ENCODE measurements around the gene HACE1. TPM values are rescaled to one million over a fixed set of nuclear protein-coding genes. Genes with fewer than 3 reads are reported as not detected.

HACE1 gene
- total and polyA plus RNA-seq, 3 donors from 2014 or later: 33.2 to 44.8 (median 37.4) TPM

DNA sequence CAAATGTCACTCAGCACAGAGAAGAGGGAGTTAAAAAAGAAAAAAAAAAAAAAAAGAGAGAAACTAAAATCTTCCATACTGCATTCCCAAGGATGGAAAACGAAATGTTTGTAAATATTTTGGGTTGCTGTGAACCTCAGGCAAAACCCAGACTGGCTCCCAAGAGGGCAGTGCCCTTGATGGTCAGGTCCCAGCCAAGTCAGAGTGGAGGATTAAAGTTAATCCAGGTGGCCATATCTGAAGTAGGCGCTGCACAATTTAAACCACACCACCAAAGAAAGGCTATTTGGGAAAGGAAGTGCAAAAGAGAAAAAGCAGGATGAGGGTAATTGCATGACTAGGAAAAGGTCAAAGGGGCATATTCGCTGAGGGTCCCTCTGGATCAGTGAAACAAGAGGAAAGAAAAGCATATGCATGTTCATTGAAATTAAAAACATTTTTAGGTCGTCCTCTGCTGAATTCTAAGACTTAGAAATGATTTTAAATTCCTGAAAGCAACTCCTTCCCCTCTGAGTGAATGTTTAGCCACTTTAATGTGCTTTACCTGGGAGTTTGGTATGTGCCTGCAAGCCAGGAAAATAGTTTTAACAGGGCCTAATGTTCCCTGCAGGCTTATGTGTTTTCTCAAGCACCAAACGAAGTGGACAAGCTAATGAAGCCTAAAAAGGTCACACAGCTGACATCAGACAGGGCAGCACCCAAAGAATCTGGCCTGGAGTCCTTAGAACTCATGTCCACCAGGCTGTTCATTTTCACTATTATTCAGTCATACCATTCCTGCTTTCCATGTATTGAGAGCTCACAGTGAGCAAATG is 159.1 kb downstream of the HACE1 start:
- intact Hi-C loops (cut with DNase I; ENCODE audit: low total_unique reads): no loop called here
- DNase-seq: no peak
- 69 to 70% methylated on average over 5 of the region's 5 CpGs for WGBS, 2 donors
- Histone ChIP-seq H3K9me3 (no peaks in the 10 kb centered on the region), H3K27ac (no peak overlapping the region), H3K4me1 (no peaks in the 10 kb centered on the region), H3K4me3 (no peak overlapping the region), H3K27me3 (no peaks in the 10 kb centered on the region), H3K36me3 (ENCODE audit: low read depth, missing control alignments) (no peaks in the 10 kb centered on the region)
- TF ChIP-seq, protein P1, sequence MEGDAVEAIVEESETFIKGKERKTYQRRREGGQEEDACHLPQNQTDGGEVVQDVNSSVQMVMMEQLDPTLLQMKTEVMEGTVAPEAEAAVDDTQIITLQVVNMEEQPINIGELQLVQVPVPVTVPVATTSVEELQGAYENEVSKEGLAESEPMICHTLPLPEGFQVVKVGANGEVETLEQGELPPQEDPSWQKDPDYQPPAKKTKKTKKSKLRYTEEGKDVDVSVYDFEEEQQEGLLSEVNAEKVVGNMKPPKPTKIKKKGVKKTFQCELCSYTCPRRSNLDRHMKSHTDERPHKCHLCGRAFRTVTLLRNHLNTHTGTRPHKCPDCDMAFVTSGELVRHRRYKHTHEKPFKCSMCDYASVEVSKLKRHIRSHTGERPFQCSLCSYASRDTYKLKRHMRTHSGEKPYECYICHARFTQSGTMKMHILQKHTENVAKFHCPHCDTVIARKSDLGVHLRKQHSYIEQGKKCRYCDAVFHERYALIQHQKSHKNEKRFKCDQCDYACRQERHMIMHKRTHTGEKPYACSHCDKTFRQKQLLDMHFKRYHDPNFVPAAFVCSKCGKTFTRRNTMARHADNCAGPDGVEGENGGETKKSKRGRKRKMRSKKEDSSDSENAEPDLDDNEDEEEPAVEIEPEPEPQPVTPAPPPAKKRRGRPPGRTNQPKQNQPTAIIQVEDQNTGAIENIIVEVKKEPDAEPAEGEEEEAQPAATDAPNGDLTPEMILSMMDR (IDR thresholded peaks at IDR 0.05): no peak

DNA sequence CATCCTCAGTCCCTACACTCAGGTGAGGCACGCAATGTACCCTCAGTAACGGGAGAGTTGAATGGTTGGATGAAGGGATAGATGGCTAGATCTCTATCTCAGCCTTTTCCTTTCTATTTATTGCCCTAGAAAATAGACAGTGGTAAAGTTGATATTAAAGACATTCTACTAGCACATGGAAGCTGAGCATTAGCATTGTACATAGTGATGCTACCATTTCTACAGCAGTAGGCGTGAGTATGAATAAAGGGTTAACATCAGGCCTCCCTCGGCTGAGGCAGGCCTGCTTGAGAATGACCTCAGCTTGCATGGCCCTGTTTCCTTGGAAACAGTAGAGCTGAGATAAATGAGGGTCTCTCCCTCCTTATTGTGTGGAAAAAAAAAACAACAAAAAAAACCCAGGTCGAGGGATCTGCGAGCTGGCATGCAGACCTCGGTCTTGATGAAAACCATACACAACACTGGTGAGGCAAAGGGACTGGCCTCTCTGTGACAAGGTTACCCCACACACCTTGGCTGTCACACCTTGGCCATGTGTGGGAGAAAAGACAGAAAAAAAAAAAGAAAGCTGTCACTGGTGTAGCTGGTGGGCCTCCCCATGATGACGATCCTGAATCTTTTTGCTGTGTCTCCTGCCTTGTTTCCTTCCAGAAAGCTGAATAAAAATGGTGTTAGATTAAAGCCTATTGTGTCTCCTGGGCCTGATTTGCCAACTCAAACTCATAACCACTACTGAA is 160.0 kb downstream of the HACE1 start:
- no peaks in the 10 kb centered on the region for H3K27me3 ChIP-seq
- TF ChIP-seq, protein P1 (IDR thresholded peaks at IDR 0.05): no peak
- no peak for TF ChIP-seq POLR2A (IDR thresholded peaks at IDR 0.05)
- intact Hi-C loops (cut with DNase I; ENCODE audit: low total_unique reads): no loop called here
- no peak overlapping the region for H3K4me3 ChIP-seq
- no peak overlapping the region for H3K27ac ChIP-seq
- H3K9me3 ChIP-seq: no peaks in the 10 kb centered on the region
- no peaks in the 10 kb centered on the region for H3K36me3 ChIP-seq (ENCODE audit: low read depth, missing control alignments)
- H3K4me1 ChIP-seq: no peaks in the 10 kb centered on the region
- no peak for DNase-seq
- 75 to 81% methylated on average over 8 of the region's 8 CpGs for WGBS, 2 donors

DNA sequence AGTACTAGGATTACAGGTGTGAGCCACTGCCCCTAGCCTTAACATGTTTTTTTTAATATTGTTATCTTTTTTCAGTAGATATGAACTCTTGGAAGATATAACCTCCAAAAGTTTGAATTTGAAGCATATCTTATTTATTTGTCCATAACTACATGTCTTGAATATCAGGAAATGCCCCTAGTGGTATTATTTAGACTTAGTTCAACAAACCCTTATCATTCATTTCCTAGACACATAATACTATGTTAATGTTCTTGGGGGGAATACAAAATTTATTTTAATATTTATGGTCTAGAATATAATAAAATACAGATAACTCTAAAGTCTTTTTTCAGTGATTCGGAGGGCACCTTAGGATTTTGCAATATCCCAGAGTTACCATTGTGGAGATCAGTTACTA is 160.7 kb downstream of the HACE1 start:
- H3K4me3 ChIP-seq: no peak overlapping the region
- no peaks in the 10 kb centered on the region for H3K4me1 ChIP-seq
- intact Hi-C loops (cut with DNase I; ENCODE audit: low total_unique reads): no loop called here
- no peak overlapping the region for H3K27ac ChIP-seq
- no peaks in the 10 kb centered on the region for H3K27me3 ChIP-seq
- 95 to 100% methylated on average over 1 of the region's 1 CpG for WGBS, 2 donors
- no peak for TF ChIP-seq POLR2A (IDR thresholded peaks at IDR 0.05)
- TF ChIP-seq, protein P1 (IDR thresholded peaks at IDR 0.05): no peak
- no peaks in the 10 kb centered on the region for H3K36me3 ChIP-seq (ENCODE audit: low read depth, missing control alignments)
- H3K9me3 ChIP-seq: no peaks in the 10 kb centered on the region
- DNase-seq: no peak

DNA sequence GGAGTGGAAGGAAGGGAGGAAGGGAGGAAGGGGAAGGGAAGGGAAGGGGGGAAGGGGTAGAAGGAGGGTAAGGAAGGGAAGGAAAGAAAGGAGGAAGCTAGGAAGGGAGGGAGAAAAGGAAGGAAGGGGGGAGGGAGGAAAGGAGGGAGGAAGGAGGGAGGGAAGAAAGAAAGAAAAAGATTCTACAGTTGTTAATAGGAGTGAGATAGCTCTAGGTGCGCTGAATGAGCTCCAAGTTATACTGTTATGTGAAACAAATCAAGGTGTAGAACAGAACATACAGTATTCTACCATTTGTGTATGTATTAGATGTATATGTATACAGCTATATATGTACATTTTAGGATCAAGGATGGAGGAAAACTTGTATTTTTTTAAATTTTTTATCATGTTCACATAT is 167.7 kb downstream of the HACE1 start:
- no peak overlapping the region for H3K4me3 ChIP-seq
- TF ChIP-seq, protein P1 (IDR thresholded peaks at IDR 0.05): no peak
- no peak for TF ChIP-seq POLR2A (IDR thresholded peaks at IDR 0.05)
- 92 to 96% methylated on average over 1 of the region's 1 CpG for WGBS, 2 donors
- intact Hi-C loops (cut with DNase I; ENCODE audit: low total_unique reads): no loop called here
- no peak for DNase-seq
- no peaks in the 10 kb centered on the region for H3K36me3 ChIP-seq (ENCODE audit: low read depth, missing control alignments)
- no peaks in the 10 kb centered on the region for H3K27me3 ChIP-seq
- no peaks in the 10 kb centered on the region for H3K9me3 ChIP-seq
- H3K27ac ChIP-seq: no peak overlapping the region
- no peaks in the 10 kb centered on the region for H3K4me1 ChIP-seq

Measured in testis (tissue), 3 donors.